ENCODE measurements around the gene ASMT. TPM values are rescaled to one million over a fixed set of nuclear protein-coding genes. Genes with fewer than 3 reads are reported as not detected.
"Not testable (repeated sequence)": the region's sequence is repeated elsewhere in the genome, so short reads cannot be mapped to it uniquely, and the experiment has no call there.

ASMT gene
- total RNA-seq, 1 donor from 2014 or later = 0.89 TPM

DNA sequence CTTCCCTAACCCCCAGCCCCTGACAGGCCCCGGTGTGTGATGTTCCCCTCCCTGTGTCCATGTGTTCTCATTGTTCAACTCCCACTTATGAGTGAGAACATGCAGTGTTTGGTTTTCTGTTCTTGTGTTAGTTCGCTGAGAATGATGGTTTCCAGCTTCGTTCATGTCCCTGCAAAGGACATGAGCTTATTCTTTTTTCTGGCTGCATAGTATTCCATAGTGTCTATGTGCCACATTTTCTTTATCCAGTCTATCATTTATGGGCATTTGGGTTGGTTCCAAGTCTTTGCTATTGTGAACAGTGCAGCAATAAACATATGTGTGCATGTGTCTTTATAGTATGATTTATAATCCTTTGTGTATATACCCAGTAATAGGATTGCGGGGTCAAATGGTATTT, 67.6 kb downstream of the ASMT start:
- DNase-seq (ENCODE audit: low spot score); ATAC-seq; intact Hi-C loops (cut with DNase I): not testable (repeated sequence)

DNA sequence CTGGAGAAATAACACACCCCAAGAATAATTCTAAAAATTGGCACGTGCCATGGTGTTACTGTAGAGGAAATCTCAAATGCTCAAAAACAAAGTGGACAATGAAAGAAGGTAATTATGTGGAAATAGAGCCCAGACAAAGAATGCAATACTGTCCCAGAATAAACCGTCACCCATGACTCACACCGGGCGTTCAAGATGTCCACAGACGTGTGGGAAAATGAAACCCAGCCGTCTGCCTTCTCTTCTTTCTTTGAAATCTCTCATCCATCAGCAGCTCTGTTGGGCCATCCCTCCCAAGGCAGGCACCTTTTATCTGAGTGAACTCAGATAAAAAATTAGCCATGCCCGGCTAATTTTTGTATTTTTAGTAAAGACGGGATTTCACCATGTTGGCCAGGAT, 70.0 kb downstream of the ASMT start:
- intact Hi-C loops (cut with DNase I); ATAC-seq; DNase-seq (ENCODE audit: low spot score): not testable (repeated sequence)

DNA sequence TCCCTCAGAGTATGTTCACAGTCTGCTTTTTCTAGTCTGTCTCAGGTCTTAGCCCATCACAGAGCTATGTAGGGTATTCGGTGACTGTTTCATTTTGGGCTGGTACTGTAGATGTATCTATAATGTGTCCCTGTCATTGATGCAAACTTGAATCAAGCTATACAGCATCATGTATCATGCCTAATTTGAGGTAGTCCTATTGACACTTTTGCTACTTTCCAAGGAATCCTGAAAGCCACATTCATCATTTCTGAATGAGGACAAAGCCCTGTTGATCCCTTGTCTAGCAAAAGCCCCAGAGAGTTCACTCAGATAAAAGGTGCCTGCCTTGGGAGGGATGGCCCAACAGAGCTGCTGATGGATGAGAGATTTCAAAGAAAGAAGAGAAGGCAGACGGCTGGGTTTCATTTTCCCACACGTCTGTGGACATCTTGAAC, 70.6 kb downstream of the ASMT start:
- DNase-seq (ENCODE audit: low spot score); intact Hi-C loops (cut with DNase I); ATAC-seq: not testable (repeated sequence)

DNA sequence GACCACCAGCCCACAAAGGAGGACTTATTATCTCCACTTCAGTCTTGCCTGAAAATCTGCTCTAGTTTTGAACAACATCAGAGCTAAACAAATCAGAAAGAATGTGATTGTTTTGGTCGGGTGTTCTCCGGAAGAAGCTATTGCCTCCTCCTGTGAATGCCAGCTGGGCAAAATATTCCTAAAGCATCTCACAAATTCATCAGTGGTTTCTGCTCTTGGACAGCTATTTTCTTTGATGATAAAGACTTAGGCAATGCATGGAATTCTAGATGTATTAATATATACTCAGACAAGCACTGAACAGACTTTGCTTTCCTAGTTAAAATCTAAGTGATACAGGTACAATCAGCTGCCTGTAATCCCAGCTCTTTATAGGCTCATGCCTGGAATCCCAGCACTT, 71.8 kb downstream of the ASMT start:
- no peak for DNase-seq (ENCODE audit: low spot score)
- intact Hi-C loops (cut with DNase I) = no loop called here
- no peak for ATAC-seq

Other genes with a start within 250 kb of the ASMT start
- gene SLC25A6, start 222.9 kb upstream of the ASMT start, total RNA-seq = 167 TPM
- 35.0 TPM for gene ASMTL, start 162.2 kb upstream of the ASMT start, total RNA-seq
- 2.5 TPM for gene P2RY8, start 77.9 kb upstream of the ASMT start, total RNA-seq
- gene AKAP17A, start 23.5 kb upstream of the ASMT start, total RNA-seq = 48.5 TPM